ENCODE data around the gene NDUFA11. TPM values are rescaled to one million over a fixed set of nuclear protein-coding genes. Genes with fewer than 3 reads are reported as not detected.

The NDUFA11 gene
- total RNA-seq, 1 donor from 2014 or later = 224 TPM

Other genes with a start within 250 kb of the NDUFA11 start
- gene MICOS13, start 223.3 kb downstream of the NDUFA11 start, total RNA-seq = 61.0 to 66.6 TPM (median 65.3 TPM) in 3 replicates
- 7.2 to 9.9 TPM (median 9.9 TPM) in 3 replicates for gene HSD11B1L, start 222.8 kb downstream of the NDUFA11 start, total RNA-seq
- gene RPL36, start 213.5 kb downstream of the NDUFA11 start, total RNA-seq = 537 to 578 TPM (median 548 TPM) in 3 replicates
- gene LONP1, start 183.6 kb downstream of the NDUFA11 start, total RNA-seq = 59.1 to 116 TPM (median 116 TPM) in 3 replicates
- gene CATSPERD, start 183.2 kb downstream of the NDUFA11 start, total RNA-seq = not detected in 3 replicates
- 1.2 to 1.4 TPM (median 1.3 TPM) in 3 replicates for gene PRR22, start 119.0 kb downstream of the NDUFA11 start, total RNA-seq
- 14.8 to 19.4 TPM (median 18.4 TPM) in 3 replicates for gene DUS3L, start 112.6 kb downstream of the NDUFA11 start, total RNA-seq
- 0.54 to 0.77 TPM in 2 of 3 replicates, not detected in the other for gene NRTN, start 98.7 kb downstream of the NDUFA11 start, total RNA-seq
- not detected in 3 replicates for gene FUT6, start 64.1 kb downstream of the NDUFA11 start, total RNA-seq
- not detected in 3 replicates for gene FUT3, start 52.3 kb downstream of the NDUFA11 start, total RNA-seq
- gene FUT5, start 33.2 kb downstream of the NDUFA11 start, total RNA-seq = not detected in 3 replicates
- gene VMAC, start 1.1 kb upstream of the NDUFA11 start, total RNA-seq = 5.6 to 6.5 TPM (median 6.1 TPM) in 3 replicates
- gene CAPS, start 10.5 kb upstream of the NDUFA11 start, total RNA-seq = 7.2 to 11.9 TPM (median 10.5 TPM) in 3 replicates
- gene RANBP3, start 74.3 kb upstream of the NDUFA11 start, total RNA-seq = 53.5 to 65.5 TPM (median 57.7 TPM) in 3 replicates
- gene RFX2, start 206.7 kb upstream of the NDUFA11 start, total RNA-seq = 5.6 to 9.9 TPM (median 6.5 TPM) in 3 replicates
- 0.10 TPM in 1 of 3 replicates, not detected in the others for gene ACSBG2, start 231.9 kb upstream of the NDUFA11 start, total RNA-seq